GM21529 (cell line): ENCODE data around the gene LRRC19.

Experiments used
- ATAC-seq: cut with Tn5 transposase; IDR thresholded peaks from one replicate; pipeline ENCODE4 v1.9.1; 2021; ENCODE audit not compliant: unreplicated experiment

LRRC19 gene, protein sequence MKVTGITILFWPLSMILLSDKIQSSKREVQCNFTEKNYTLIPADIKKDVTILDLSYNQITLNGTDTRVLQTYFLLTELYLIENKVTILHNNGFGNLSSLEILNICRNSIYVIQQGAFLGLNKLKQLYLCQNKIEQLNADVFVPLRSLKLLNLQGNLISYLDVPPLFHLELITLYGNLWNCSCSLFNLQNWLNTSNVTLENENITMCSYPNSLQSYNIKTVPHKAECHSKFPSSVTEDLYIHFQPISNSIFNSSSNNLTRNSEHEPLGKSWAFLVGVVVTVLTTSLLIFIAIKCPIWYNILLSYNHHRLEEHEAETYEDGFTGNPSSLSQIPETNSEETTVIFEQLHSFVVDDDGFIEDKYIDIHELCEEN

DNA sequence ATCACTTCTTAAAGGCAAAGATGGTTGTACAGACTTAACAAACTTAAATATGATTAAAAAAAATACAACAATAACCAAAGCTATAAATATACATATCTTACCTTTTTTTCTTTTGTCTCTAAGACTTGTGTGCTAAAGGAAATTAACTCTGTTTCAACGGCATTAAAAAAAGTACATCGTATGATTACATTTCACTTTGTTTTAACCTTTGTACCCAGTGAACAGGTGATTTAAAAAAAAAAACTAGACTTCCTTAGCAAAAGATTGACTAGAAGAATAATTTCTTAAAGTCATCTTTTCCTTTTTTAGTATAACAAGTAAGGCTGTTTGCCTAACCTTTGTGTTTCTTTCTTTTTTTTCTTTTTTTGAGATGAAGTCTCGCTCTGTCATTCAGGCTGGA lies at the start of gene LRRC19:
LRRC19 (minus strand) TSS at position 182 of the 400 bp plus-strand sequence. CDS start 5,978 bp downstream, outside the sequence.
- no peak for ATAC-seq

DNA sequence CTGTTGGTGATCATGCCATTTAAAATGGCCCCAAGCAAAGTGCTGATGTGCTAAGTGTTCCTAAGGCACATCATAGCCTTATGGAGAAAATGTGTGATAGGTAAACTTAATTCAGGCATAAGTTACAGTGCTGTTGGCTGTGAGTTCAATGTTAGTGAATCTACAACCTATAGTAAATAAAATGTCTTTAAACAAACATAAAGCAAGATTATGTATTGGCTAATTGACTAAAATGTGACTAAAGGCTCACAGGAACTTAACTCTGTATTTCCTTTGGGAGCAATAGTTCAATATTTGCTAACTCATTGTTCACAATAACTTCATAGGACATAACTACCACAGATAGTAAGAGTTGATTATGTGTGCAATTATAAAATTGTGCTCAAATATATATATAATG lies 49.4 kb upstream of the LRRC19 start:
- ATAC-seq = no peak

DNA sequence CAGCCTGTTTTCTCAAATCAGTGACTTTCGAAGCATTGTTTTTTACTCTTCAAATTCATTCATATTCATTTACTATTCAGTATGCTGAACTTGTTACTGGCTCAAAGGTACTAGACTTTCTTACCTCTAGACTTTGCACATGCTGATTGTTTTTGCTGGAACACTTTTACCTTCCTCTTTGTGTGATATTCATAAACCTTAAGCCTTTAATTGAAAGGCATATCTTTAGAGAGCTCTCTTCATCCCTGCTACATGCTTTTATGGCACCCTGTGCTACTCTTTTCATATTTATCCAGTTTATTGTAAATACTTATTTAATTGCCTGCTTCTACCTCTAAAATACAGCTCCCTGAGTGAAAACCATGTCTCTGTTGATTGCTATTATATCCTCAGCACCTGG lies 48.7 kb upstream of the LRRC19 start:
- no peak for ATAC-seq

DNA sequence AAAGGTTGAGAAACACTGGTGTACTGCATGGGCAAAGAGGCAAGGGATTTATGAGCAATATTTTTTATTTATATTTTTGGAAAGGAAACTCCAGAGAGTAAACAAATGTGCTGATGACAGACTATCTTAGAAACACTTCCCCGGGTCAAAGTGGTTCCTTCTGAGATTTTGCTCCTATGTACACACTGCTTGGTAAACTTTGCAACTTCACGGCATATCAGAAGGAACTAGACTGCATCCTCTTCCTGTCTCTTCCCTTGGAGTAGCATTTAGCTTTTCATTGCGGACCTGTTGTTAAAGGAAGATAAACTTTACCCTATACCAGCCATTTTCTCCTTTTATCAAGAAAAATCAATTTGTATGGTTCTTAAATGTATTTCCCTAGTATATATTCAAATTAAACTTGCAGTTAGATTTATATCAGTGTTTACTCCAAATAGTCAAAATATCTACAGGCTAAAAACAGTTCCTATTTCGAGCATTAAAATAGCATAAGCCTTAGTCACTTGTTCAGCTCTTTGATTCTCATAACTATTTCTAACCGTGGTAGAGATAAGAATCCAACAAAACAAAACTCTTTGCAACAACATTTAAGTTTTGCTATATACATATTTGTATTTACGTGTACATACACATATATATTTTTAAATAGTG lies 48.0 kb upstream of the LRRC19 start:
- no peak for ATAC-seq

DNA sequence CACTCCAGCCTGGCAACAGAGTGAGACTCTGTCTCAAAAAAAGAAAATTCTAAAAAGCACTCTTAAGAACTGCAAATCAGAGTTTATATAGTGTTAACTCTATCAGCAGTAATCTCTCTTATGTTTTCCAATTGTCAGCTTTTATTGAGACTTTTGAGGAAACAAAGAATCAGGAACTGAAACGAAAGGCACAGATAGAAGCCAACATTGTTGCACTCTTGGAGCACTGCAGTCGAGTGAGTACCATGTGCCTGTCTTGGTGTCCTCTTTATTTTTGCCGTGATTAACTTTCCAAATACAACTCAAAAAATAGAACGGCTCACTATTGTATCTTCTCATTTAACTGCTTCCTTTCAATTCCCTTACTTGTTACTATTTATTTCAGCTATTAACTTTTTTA lies 41.7 kb upstream of the LRRC19 start:
- ATAC-seq = no peak

DNA sequence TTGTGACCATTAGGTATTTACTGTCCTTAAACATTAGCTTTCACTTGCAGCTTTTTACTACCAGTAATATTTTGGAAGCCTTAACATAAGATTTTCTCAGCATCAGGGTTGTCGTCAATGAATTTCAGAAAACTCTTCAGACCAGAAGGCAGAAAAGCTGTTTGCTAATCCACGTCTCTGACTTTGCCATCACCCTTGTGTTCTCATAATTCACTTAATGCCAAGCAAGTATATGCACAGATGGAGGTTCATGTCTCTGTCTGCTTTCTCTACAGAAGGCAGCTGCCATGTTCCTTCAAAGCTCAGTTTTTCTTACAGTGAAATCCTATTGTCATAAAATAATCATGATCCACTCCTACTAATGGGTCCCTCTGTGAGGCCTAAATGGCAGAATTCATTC lies 37.7 kb upstream of the LRRC19 start:
- no peak for ATAC-seq

DNA sequence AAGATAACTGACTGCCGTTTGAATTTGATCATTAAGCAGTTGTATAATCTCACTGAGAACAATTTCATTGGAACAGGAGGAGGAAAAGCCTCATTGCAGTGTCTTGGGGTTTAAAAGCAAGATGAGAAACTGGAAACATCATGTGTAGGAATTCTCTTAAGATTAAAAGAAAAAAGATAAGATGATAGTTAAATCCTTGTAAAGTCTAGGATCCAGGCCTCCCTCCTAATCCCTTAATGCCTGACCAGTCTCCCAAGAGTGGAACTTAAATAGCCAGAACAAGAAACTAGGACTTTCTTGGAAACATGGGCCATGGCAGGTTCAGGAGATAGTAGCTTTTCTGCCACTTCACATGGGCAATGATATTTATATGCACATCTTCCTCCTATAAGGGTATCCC lies 37.0 kb upstream of the LRRC19 start:
- ATAC-seq = no peak

DNA sequence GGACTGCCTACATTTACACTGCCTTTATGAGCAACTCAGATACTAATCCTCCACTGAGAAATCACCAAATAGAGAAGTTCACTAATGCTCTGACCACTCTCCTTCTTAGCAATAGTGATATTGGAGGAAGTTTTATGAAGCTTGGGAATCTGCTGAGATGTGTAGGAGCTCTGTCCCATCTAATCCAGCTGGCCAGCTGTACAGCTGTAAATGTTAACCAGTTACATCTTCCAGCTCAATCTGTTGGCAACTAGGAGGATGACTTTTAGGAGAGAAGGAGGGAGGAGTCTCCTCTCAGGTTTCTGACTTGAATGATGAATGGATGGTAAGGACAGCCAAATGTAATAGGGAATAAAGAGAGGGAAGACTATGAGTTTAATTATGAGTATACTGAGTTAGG lies 36.3 kb upstream of the LRRC19 start:
- no peak for ATAC-seq

DNA sequence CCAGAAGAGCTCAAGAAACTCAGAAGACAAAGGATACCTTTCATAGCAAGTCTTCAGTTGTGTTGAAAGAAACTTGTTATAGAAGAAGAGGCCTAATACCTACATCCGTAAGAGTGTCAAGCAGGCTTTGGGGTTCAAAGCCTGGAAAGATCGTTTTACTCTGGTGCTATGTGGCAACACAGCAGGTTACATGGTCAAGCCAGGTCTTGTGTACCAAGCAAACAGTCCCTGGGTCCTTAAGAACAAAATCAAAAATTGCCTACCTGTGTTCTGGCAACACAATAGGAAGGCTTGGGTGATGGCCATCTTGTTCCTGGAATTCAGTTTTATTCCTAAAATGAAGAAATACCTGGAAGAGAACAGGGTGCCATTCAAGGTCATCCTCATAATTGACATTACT lies 32.0 kb upstream of the LRRC19 start:
- no peak for ATAC-seq

DNA sequence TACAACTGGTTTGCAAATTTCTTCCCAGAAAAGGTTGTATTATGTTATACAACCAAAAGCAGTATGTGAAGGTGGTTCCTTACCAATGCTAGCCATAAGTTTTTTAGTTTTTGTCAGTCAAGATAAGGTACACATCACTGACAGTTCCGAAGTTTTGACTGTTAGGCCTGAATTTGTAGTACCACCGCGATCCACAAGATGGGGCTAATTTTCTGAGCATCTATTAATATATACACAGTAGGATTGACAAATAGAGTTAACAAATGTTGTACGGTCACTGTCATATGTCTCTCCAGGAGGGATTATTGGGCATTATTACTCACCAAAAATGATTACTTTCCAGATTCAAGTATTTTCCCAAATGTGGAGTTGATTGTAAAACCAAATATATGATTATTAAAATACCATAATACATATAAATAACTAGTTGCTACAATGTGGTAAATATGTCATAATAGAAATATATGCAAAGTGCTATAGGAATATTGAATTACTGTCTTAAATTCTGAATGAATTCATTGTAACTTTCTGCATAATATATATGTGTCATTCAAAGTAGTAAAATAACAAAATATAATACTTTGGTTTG lies 28.4 kb upstream of the LRRC19 start:
- ATAC-seq = peak; percentile 89

DNA sequence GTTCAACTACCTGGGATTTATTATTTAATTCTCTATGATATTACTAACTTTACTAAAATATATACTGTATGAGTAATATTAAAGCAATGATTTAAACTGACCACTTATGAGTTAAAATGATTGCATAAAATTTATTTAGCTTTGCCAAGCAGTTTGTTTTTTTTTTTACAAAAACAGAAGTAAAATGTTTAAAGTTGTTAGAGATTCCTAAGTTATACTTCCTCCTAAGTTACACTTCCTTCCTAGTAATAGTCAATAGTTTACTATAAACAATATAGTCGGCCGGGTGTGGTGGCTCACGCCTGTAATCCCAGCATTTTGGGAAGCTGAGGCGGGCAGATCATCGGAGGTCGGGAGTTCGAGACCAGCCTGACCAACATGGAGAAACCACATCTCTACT lies 23.7 kb upstream of the LRRC19 start:
- ATAC-seq = no peak

DNA sequence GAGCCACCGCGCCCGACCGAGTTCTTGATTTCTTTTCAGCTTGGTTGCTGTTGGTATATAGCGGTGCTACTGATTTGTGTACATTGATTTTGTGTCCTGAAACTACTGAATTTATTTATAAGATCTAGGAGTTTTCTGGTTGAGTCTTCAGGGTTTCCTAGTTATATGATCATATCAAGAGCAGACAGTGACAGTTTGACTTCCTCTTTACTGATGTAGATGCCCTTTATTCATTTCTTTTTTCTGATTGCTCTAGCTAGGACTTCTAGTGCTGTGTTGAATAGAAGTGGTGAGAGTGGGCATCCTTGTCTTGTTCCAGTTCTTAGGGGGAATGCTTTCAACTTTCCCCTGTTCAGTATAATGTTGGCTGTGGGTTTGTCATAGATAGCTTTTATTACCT lies 17.4 kb upstream of the LRRC19 start:
- ATAC-seq = no peak

DNA sequence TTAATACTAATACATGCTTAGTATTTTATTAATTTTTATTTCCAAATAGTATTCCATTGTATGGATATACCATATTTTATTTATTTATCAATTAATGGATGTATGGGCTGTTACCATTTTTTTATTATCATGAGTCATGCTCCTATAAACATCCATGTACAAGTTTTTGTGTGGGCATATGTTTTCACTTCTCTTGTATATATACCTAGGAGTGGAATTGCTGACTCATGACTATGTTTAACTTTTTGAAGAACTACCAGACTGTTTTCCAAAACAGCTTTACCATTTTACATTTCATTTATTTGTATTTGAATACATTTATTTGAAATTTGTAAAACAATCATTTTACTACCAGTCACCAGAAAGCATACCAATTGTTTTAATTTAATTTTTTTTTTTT lies 14.1 kb upstream of the LRRC19 start:
- no peak for ATAC-seq

DNA sequence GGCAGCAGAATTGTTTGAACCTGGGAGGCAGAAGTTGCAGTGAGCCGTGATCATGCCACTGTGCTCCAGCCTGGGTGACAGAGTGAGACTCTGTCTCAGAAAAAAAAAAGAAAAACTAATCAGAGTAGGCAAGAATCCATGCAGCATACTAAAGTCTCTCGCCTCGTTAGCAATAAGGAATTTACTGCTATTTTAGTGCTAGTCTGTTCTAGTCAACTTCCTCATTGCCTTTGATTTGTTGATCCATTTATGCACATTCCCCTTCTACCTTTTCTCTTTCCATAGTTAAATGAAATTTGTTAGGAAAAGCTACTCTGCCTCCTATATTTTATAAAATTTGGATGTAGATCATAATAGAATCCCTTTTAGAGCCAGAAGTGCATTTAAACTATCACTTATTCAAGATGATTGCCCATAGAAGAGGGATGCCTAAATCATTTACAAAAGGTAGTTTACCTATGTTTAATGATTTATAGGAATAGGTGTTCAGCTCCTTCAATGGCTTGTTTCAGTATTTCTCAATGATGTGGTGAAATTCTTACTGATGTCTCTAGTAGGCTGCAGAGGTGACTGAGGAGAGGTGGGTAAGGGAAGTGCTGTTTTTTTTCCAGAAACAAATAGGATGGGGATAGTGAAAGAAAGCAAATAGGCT lies 1.9 kb downstream of the LRRC19 start:
- ATAC-seq = no peak

DNA sequence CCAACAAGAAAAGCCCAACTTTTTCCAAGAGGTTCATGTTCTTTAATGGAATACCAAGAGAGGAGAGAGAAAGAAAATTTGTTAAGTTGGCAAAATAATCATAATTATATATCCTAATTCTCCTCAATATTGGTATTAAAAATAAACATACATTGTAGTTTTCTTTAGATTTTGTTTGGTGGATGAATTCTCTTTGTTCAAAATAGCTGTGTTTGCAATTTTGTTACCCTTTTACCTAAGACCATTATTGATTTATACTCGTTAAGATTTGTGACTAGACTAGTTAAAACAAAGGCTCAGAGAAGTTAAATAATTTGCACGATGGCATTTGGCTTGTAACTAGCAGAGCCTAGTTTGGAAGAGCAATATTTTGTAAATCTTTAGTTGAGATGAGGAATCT lies 9.7 kb downstream of the LRRC19 start:
- ATAC-seq = no peak

DNA sequence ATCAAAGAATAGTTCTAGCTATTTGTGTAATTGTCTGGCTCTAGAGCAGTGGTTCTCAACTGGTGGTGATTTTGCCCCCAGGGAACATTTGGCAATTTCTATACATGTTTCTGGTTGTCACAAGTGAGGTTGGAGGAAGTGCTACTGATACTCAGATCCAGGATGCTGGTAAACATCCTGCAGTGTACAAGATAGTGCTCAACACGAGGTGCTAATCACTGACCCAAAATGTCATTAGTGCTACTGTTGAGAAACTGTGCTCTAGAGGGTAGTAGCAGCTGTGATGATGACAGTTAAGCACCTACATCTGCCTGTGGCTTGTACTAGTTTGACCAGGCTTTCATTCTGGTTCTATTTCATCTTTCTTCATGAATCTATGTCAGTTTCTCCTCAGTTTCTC lies 22.1 kb downstream of the LRRC19 start:
- peak; percentile 75 for ATAC-seq

DNA sequence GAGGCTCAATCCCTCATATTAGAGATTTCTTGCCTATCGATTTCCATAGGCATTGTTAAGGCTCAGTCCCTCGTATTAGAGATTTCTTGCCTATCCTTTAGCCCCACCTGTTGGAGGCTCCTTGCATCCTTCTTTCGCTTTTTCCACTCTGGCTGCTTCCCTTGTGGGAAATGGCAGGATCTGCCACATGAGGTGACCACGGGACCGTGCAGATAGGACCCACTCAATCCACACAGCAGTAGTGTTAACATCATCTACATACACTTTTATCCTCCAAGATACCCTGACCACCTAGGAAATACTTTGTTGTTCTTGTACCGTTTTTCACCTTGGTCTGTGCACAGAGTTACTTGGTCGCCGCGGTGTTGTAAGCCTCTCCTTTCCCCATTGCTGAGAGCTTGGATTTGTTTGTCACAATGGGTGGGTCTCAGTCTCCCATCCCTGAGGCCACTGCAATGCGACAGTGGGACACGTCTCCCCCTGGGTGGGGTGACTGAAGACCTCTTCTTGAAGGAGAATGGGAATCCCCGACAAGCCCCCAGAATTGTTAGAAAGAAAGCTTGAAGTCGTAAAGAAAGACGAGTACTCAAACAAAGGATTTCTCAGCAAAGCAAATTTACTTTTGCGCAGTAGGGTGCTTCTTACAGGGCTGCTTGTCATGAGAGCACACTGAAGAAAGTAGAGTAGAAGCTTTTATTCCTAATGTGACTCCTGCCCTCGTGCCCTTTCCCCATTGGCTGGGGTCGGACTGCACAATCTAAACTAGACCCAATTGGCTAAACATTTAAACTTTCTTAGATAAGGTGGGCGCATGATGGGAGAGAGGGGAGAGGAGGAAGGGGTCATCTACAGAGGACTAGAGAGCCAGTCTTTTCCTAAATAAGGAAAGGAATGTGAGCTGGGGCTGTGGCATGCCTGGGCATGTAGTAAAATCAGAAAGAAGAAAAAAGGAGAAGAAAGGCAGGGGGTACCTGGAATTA lies 29.5 kb downstream of the LRRC19 start:
- no peak for ATAC-seq

DNA sequence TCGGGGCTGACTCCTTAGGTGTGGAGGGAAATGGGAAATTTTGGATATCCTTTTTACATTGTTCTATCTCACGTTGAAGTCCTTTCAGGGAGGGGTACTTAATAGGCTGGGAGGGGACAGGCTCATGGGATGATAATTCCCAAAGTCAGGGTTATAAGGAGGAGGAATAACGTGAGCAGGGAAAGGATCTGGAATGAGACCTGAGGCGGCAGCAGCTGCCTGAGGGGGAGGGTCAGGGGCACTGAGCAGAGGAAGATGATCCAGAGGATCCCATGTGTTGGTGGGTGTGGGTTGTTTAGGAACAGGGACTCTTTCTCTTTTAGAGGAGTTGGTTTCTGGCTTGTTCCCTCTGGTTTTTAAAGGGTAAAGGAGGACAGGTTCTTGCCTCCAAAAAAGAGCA lies 30.5 kb downstream of the LRRC19 start:
- no peak for ATAC-seq

DNA sequence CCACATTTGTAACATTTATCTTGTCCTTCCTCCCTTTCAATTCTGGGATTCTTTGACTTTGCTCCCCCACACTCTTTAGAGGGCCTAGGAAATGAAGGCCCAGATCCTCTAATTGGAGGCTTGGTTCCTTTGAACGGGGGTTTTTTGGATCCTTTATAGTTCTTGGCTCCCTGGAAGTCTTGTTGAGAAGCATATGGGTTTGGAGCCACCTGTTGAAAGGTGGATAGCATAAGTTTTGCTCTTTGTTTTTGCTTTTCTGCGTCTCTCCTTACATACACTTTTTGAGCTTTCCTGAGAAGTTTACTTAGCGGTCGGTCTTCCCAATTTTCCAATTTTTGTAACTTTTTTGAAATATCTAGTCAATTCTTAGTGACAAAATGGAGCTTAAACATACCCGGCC lies 31.5 kb downstream of the LRRC19 start:
- ATAC-seq = no peak

DNA sequence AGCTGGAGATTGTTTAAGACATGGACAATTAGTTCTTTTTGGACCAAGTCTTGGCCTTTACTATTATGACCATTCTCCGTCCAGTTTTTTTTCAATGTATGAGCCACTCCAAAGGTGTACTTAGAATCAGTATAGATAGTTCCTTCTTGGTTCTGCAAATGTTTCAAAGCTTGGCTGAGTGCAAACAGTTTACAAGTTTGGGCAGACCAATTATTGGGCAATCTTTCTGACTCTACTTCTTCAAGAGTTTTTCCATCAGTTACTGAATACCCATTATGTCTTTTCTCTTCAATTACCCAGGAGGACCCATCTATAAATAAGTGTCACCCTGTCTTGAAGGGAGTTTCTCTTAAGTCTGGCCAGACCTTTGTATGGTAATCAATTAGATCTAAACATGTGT lies 33.8 kb downstream of the LRRC19 start:
- no peak for ATAC-seq

DNA sequence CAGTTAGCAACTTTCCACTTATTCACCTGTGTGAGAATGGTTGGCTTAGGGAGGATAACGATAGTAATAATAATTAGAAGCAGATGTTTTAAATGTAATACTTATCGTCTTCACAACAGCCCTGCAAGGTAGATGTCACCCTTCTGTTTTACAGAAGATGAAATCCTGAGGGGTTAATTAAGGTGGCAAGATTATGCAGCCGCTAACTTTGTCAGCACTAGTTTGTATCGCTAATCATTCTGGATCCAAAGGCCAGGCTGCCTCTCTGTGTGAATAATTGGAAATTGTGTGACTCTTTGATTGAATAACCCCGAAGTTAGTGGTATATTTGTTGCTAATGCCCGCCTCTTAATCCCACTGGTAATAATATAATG lies 48.6 kb downstream of the LRRC19 start:
- no peak for ATAC-seq
